IPS-NIHi11 (cell line): Measurements from ENCODE around the gene RFX2.
"Not testable (repeated sequence)": the region's sequence is repeated elsewhere in the genome, so short reads cannot be mapped to it uniquely, and the experiment has no call there.

ENCODE experiments used
- DNase-seq: peaks from one replicate; pipeline ENCODE4 v3.0.0; 2012; ENCODE audit warnings: mixed read lengths, low spot score

Gene RFX2

DNA sequence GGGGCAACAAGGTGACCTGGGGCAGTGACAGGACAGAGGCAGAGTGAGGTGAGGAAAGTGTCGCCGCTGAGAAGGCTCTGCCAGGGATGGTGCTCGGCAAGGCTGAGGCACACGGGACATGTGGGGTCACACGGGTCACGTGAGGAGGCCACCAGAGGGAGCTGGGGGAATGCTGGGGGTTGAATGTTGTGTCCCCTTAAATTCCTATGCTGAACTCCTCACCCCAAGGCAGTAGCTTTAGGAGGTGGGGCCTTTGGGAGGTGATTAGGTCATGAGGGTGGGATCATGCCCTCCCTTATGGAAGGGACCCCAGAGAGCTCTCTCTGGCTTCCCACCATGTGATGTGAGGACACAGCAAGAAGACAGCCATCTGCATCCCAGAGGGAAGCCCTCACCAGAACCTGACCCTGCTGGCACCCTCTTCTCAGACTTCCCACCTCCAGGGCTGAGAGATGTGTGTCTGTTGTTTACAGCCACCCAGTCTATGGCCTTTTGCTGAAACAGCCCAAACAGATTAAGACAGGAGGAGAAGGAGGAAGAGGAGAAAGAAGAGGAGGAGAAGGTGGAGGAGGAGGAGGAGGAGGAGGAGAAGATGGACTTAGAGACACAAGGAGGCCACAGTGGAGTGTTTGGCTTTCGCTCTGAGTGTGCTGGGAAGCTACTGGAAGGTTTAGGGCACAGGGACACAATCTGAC lies 35.4 kb downstream of the RFX2 start:
- no peak for DNase-seq

DNA sequence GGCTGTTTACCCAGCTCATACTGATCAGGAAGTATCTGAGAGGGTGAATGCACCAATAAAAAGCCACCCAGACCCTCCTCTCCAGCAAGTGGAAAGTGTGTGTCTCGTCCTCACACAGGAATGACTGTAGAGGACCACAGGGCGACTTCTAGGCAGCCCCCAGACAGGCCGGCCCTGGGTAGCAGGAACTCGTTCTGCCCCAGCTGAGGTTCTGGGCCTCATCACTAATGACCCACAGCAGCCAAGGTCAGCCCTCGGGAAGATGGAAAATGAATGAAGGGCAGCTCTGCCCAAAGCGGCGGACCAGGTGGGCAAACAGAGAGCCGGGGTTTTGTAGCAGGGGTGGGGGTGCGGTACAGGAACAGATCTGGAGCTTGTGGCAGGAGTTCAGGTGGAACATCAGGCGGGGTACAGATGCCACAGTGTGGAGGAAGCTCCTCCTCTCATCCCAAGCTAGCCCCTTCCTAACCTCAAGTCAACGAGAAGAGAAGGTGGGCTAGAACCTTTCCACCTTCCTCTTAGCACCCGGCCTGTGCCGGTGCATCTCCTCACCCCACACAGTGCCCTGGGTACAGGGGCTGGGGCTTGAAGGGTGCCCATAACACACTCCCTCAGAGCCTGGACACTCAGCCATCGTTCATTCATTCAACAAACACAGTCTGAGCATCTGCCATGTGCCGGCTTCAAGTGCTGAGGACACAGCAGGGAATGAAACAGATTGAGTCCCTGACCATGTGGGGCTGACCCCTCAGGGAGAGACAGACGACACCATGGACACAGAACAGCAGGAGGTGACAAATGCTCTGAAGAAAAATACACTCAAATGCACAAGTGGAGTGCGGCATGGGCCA lies 36.2 kb downstream of the RFX2 start:
- no peak for DNase-seq

GRCh38 chr19:6073233-6073632 lies 37.1 kb downstream of the RFX2 start:
- not testable (repeated sequence) for DNase-seq

GRCh38 chr19:6071875-6072274 lies 38.4 kb downstream of the RFX2 start:
- no peak for DNase-seq

GRCh38 chr19:6070720-6071485 lies 39.4 kb downstream of the RFX2 start:
- no peak for DNase-seq

- DNase-seq = no peak
Measured at GRCh38 chr19:6070207-6070681, 40.1 kb downstream of the RFX2 start.

DNA sequence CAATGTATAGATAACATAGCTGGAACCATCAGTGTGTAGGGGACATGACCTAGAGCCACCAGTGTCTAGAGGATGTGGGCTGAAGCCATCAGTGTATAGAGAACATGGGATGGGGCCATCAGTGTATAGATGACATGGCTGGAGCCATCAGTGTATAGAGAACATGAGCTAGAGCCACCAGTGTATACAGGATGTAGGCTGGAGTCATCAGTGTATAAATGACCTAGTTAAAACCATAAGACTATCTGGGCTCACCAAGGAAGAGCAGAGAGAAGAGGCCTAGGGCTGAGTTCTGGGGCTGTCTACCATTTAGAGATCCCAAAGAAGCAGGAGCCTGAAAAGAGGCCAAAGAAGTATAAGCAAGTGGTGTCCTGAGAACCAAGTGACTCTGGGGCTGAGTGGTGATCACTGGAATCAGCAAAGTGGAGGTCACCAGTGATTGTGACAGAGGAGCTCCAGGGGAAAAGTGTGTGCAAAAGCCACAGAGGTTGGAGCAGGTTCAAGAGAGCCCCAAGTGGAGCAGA lies 41.0 kb downstream of the RFX2 start:
- no peak for DNase-seq

- DNase-seq = no peak
Measured at GRCh38 chr19:6068711-6069110, 41.6 kb downstream of the RFX2 start.

GRCh38 chr19:6067975-6068374 lies 42.3 kb downstream of the RFX2 start:
- DNase-seq = no peak

DNA sequence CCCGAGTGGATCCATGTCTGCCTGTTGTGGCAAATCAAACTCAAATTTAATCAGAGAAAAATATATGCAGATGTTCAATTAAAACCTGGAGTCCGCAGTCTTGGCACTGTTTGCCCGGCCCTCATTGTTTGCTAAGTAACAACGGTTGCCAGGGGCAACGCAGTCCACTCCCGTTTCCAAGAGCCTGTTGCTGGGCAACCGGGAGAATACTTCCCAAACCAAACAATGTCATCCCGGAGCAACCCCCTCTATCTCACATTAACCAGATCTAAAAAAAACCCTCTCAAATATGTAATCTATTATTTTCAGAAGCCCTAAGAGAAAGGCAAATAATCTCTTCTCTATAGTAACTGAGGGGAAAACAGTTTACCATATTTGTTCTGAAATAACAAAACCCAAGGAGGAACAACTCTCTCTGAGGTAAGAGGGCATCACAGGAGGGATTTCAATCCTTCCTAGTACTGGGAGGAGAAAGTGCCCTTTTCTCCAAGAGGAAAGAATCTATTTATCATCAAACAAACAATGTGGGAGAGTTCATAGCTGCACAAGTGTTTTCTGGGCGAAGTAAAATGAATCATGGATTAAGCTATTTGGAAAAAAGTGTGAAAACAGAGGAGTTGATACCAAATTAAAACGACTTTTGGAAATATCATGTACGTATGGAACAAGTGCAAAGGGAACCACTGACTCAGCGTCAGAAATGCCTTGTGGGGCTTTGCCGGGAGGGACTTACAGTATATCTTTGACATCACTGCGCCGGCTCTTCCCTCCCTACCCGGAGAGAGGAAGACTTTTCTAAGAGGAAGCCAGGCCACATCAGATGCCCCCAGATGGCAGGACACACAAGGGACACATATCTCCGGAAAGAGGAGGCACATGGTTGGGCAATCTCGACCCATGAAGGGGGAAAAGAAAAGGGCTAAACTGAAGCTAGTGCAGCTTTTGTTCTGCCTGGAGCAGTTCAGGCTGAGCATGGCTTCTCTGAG lies 43.3 kb downstream of the RFX2 start:
- DNase-seq = peak; percentile 88

DNA sequence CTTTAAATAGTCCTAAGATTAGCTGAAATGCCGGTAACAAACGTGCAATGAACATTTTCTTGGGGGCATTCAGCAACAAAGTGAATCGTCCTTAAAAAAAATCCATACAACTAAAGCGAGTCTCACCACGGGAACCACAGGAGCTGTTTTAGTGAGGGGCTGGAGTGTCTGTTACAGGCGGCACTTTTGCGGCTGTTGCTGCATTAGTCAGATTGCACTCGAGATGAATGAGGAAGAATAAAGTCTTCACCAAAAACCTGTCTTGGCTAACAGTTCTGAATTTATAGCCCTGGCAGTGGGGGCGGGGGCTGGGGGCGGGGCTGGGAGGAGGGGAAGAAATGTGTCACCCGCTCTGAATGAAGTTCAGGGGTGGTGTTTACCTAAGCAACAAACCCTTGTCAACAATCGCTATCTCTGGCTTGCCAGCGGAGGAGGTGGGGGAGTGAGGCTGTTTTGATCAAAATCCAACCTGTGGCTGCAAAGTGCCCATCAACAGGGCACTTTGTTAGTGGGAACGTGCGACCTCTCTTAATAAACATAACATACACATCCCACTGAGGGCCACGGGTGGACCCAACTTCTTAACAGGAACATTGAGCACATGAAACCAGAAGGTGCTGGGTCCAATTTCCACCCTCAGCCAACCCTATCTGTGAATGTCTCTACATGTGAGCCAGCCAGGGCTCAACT lies 44.5 kb downstream of the RFX2 start:
- DNase-seq = no peak

DNA sequence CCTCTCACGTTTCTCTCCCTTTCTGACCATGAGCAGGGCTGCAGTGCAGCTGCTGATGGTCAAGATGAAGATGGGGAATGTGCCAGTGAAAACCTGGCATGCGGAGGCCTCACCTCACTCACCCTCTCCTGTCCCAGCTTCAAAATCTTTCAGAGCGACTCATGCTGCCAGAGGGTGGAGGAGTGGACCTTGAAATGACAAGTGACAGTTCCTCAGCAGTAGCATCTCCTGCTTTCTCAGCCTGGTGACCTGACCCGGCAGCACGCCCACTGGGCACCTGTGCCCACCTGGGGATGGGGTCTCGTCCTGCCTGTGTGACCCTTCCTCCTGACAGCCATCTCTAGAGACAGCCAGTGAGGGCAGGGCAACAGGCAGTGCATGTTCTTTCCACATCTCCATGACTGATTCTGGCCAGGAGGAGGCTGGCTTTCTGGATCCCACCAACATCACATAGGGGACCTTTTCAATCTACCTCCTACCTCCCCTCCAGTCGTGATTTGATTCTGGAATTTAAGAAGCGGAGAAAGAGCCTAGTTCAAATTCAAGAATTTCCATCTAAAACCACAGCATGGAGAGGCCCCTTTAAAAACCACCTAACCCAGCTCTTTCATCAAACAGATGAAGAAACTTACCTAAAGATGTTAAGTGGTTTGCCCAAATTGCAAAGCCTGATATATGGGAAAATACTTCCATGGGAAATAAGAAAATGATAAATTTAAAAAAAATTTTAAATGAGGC lies 45.8 kb downstream of the RFX2 start:
- DNase-seq = no peak

- DNase-seq = no peak
Measured at GRCh38 chr19:6063576-6064335, 46.5 kb downstream of the RFX2 start.

DNA sequence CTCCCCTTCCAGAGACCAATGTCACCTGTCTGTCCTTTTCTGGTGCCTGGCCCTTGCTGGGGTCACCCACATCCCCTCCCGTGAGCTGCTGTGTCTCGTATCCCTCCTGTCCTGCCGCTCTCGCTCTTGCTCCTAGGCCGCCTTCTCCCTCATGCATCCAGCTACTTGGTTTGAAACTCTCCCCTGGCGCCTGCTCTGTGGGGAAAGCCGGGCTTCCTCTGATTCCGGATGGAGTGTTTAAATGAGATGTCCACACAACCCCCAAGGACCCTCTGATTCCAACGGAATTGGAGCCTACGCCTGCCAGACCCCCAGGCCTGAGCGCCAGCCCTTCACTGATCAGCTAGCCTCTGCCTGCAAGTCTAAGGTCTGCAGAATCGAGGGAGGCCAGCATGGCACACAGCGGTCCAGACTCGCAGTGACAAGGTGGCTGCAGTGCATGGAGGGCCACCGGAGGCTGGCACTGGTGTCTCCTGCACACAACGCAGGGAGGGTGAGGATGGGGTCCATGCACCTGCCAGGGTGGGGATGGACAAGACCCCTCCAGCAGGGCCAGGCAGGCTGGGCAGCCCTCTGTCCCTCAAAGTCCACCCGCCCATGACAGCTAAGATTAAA lies 47.2 kb downstream of the RFX2 start:
- no peak for DNase-seq

GRCh38 chr19:6062274-6062673 lies 48.0 kb downstream of the RFX2 start:
- DNase-seq = no peak

- no peak for DNase-seq
Measured at GRCh38 chr19:6061376-6062130, 48.7 kb downstream of the RFX2 start.

DNA sequence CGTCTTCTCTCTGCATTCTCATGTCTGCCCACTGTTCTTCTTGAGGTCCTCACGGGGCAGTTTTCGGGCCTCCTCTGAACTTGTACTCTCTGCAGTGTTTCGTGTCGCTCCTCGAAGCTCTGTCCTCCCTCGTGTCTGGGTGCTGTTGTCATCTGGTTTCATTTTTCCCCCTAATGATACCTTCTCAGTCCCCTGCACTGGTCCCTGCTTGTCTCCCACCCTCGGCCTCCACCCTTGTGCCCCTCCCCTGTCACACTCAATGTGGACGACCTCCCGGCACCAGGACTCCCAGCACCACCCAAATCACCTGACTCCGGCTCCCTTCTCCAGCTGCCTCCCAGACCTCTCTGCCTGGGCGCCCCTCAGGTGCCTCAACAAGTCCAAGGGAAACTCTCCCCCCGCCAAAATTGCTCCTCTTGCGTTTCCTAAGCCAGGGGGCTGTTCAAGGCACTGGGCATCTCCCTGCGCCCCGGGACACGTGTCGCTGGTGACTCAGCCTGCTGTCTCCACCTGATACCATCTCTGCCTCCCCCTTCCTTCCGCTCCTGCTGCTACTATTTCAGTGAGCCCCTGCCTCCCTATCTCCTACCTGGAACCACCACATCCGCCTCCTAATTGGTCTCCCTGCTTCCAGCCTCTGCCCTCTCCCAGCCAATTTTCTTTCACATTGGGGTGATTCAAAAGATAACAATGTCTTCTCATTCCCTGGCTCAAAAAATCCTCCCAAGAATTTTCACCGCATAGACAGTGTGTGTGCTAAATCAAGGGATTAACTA lies 49.5 kb downstream of the RFX2 start:
- DNase-seq = no peak
